Measurements from ENCODE around the gene SPART. TPM values are rescaled to one million over a fixed set of nuclear protein-coding genes. Genes with fewer than 3 reads are reported as not detected.

SPART gene
- total RNA-seq, 4 donors from 2014 or later = 34.1 to 58.7 (median 48.8) TPM

DNA sequence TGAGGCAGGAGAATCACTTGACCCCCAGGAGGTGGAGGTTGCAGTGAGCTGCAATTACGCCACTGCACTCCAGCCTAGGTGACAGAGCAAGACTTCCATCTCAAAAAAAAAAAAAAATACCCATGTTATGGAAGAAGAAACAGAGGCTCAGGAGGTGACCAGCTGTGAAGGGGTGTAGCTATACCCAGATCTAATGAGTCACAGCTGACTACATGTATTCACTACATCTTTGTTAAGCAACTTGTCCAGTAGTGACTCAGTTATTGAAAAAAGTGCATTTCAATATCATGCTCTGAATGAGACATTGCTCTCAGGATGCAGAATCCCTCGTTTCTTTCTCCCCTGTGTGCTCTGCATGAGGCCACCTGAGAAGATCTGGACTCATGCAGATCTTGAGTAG is 16.1 kb upstream of the SPART start:
- in situ Hi-C loops (cut with MboI; ENCODE audit: low sequenced_read_pairs in 4 of 4) (no loop called here), intact Hi-C loops (cut with DNase I; ENCODE audit: low total_unique reads) (no loop called here)
- H3K27me3 ChIP-seq = no peaks in the 10 kb centered on the region
- ATAC-seq (peak; percentile 58 to 61), DNase-seq (no peak)
- peaks cover 0 to 8% of the 10 kb centered on the region in 2 donors for H3K4me1 ChIP-seq
- no peak overlapping the region for H3K27ac ChIP-seq
- no peaks in the 10 kb centered on the region for H3K9me3 ChIP-seq
- H3K4me3 ChIP-seq = no peak overlapping the region
- H3K36me3 ChIP-seq = no peaks in the 10 kb centered on the region
- TF ChIP-seq POLR2A (IDR thresholded peaks at IDR 0.05) = no peak
- TF ChIP-seq, protein P1, sequence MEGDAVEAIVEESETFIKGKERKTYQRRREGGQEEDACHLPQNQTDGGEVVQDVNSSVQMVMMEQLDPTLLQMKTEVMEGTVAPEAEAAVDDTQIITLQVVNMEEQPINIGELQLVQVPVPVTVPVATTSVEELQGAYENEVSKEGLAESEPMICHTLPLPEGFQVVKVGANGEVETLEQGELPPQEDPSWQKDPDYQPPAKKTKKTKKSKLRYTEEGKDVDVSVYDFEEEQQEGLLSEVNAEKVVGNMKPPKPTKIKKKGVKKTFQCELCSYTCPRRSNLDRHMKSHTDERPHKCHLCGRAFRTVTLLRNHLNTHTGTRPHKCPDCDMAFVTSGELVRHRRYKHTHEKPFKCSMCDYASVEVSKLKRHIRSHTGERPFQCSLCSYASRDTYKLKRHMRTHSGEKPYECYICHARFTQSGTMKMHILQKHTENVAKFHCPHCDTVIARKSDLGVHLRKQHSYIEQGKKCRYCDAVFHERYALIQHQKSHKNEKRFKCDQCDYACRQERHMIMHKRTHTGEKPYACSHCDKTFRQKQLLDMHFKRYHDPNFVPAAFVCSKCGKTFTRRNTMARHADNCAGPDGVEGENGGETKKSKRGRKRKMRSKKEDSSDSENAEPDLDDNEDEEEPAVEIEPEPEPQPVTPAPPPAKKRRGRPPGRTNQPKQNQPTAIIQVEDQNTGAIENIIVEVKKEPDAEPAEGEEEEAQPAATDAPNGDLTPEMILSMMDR (IDR thresholded peaks at IDR 0.05 in 4 of 5, conservative IDR thresholded peaks at IDR 0.05 in 1 of 5) = no peak

DNA sequence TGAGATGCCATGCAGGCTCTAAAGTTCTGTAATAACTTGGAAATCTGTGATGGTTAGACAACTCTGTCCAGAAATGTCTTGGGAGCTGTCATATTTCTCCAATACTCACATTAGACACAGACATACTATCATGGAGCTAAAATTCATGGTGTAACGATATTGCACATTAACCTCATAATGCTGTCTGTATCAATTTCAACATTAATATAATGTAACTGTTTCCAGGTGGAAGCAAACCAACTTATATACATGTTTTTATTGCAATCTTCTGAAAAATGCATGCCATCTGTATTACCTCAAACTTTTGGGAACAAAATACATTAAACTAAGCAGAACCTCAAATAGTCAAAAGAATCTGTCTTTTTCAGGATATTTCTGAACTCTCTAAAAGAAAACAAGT is 14.7 kb upstream of the SPART start:
- Histone ChIP-seq H3K27ac (no peak overlapping the region), H3K4me3 (no peak overlapping the region), H3K27me3 (no peaks in the 10 kb centered on the region), H3K9me3 (no peaks in the 10 kb centered on the region), H3K4me1 (peaks cover 0 to 8% of the 10 kb centered on the region in 2 donors), H3K36me3 (no peaks in the 10 kb centered on the region)
- in situ Hi-C loops (cut with MboI; ENCODE audit: low sequenced_read_pairs in 4 of 4) (no loop called here), intact Hi-C loops (cut with DNase I; ENCODE audit: low total_unique reads) (no loop called here)
- ATAC-seq (no peak), DNase-seq (no peak)
- TF ChIP-seq, protein P1 (IDR thresholded peaks at IDR 0.05 in 4 of 5, conservative IDR thresholded peaks at IDR 0.05 in 1 of 5) = no peak
- no peak for TF ChIP-seq POLR2A (IDR thresholded peaks at IDR 0.05)

DNA sequence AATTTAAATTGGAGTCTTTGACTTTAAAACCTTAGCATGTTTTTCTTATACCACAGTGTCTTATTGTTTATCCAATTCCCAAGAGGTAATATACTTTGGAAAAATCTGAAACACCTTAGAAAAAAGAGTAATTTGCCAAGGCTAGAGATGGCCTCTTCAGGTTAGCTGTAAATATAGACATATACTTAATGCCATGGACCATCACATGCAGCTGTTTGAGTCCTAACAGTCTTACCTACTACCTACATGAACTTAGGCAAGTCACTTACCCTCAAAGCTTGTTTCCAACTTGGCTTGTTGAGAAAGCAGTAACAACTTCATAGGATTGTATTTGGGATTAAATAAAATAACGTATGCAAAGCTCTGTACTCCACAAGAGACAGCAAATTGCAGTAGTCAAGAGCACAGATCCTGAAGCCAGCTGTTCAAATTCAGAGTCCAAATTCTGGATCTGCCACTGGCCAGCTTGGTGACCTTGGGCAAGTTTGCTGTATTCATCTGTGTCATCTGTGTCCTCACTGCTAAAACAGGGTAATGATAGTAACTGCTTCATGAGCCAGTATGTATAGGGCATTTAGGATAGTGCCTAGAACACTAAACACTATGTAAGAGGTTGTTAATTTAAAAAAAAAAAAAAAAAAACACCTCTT is 13.2 kb upstream of the SPART start:
- H3K4me3 ChIP-seq = no peak overlapping the region
- H3K27ac ChIP-seq = no peak overlapping the region
- no peaks in the 10 kb centered on the region for H3K27me3 ChIP-seq
- in situ Hi-C loops (cut with MboI; ENCODE audit: low sequenced_read_pairs in 4 of 4) (no loop called here), intact Hi-C loops (cut with DNase I; ENCODE audit: low total_unique reads) (no loop called here)
- H3K4me1 ChIP-seq = peaks cover 0 to 8% of the 10 kb centered on the region in 2 donors
- no peaks in the 10 kb centered on the region for H3K36me3 ChIP-seq
- TF ChIP-seq, protein P1 (IDR thresholded peaks at IDR 0.05 in 4 of 5, conservative IDR thresholded peaks at IDR 0.05 in 1 of 5) = no peak
- no peak for TF ChIP-seq POLR2A (IDR thresholded peaks at IDR 0.05)
- DNase-seq (no peak), ATAC-seq (no peak)
- no peaks in the 10 kb centered on the region for H3K9me3 ChIP-seq

DNA sequence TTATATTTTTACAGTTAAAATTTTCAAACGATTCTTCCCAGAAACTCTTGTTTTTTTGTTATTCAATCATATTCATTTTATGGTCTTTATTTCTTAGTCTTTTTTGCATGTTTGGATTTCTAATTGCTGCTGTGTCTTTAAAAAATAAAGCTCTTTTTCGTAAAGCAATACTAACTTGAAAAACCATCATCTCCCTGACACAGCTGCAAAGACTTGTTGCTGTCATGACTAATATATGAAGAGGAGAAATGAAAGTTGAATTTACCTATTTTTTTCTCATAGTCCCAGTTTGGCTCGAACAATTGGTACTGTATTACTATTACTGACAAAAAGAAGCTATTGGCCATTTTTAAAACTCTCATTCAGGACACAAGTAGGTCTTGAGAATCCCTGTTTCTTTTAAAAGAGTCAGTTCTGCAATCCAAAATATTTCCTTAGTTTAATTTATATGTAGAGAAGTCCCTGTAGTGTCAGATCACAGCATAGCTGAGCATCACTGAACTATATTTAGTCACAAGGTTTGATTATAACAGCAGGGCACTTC is 12.1 kb upstream of the SPART start:
- no peaks in the 10 kb centered on the region for H3K9me3 ChIP-seq
- no peak overlapping the region for H3K27ac ChIP-seq
- no peaks in the 10 kb centered on the region for H3K27me3 ChIP-seq
- ATAC-seq = no peak
- peaks cover 0 to 8% of the 10 kb centered on the region in 2 donors for H3K4me1 ChIP-seq
- in situ Hi-C loops (cut with MboI; ENCODE audit: low sequenced_read_pairs in 4 of 4) = no loop called here
- no peak for TF ChIP-seq POLR2A (IDR thresholded peaks at IDR 0.05)
- TF ChIP-seq, protein P1 (IDR thresholded peaks at IDR 0.05 in 4 of 5, conservative IDR thresholded peaks at IDR 0.05 in 1 of 5) = no peak
- H3K4me3 ChIP-seq = no peak overlapping the region
- no peaks in the 10 kb centered on the region for H3K36me3 ChIP-seq
- intact Hi-C loops (cut with DNase I; ENCODE audit: low total_unique reads) = no loop called here
- no peak for DNase-seq
